Activated CD8-positive, alpha-beta memory T cell treated with anti-CD3 and anti-CD28 coated beads, Interleukin-2, amount 50 U/mL, for 24 hours (primary cell): Measurements from ENCODE around the gene DCLRE1A.

Experiments
- DNase-seq: peaks from one replicate; pipeline ENCODE4 v3.0.0-alpha.2; 2020; ENCODE audit errors: extremely low read depth

The DCLRE1A gene

GRCh38 chr10:113854013-113854760 is at the start of gene DCLRE1A, which contains the start of gene NHLRC2:
Gene DCLRE1A (minus strand): TSS chr10:113854082. CDS start chr10:113853182, 900 bp downstream.
Gene NHLRC2 (plus strand): TSS chr10:113854661. CDS start chr10:113854873, 212 bp downstream.
- no peak for DNase-seq

- DNase-seq = no peak
Observed at GRCh38 chr10:113899952-113900598, 46.2 kb upstream of the DCLRE1A start.

- no peak for DNase-seq
Observed at GRCh38 chr10:113897693-113898618, 44.1 kb upstream of the DCLRE1A start.

- DNase-seq = no peak
Observed at GRCh38 chr10:113895018-113895417, 41.1 kb upstream of the DCLRE1A start.

GRCh38 chr10:113894581-113894980 is 40.7 kb upstream of the DCLRE1A start:
- DNase-seq = no peak

- no peak for DNase-seq
Observed at GRCh38 chr10:113893570-113893969, 39.7 kb upstream of the DCLRE1A start.

GRCh38 chr10:113891476-113891875 is 37.6 kb upstream of the DCLRE1A start:
- DNase-seq = no peak

- DNase-seq = no peak
Observed at GRCh38 chr10:113890769-113891168, 36.9 kb upstream of the DCLRE1A start.

GRCh38 chr10:113889911-113890310 is 36.0 kb upstream of the DCLRE1A start:
- no peak for DNase-seq

GRCh38 chr10:113882240-113882639 is 28.4 kb upstream of the DCLRE1A start:
- DNase-seq = no peak

GRCh38 chr10:113880236-113880635 is 26.4 kb upstream of the DCLRE1A start:
- DNase-seq = no peak

- DNase-seq = no peak
Observed at GRCh38 chr10:113879691-113880090, 25.8 kb upstream of the DCLRE1A start.

- no peak for DNase-seq
Observed at GRCh38 chr10:113876461-113876860, 22.6 kb upstream of the DCLRE1A start.

- DNase-seq = no peak
Observed at GRCh38 chr10:113875212-113875611, 21.3 kb upstream of the DCLRE1A start.

- DNase-seq = no peak
Observed at GRCh38 chr10:113872139-113873030, 18.5 kb upstream of the DCLRE1A start.

GRCh38 chr10:113869789-113870188 is 15.9 kb upstream of the DCLRE1A start:
- no peak for DNase-seq

- DNase-seq = no peak
Observed at GRCh38 chr10:113867904-113868303, 14.0 kb upstream of the DCLRE1A start.

- no peak for DNase-seq
Observed at GRCh38 chr10:113866551-113867394, 12.9 kb upstream of the DCLRE1A start.

- DNase-seq = no peak
Observed at GRCh38 chr10:113865901-113866300, 12.0 kb upstream of the DCLRE1A start.

GRCh38 chr10:113859261-113859660 is 5.4 kb upstream of the DCLRE1A start:
- no peak for DNase-seq
